MM.1S (cell line): ENCODE results near the gene IQSEC1.

Experiments
- DNase-seq: peaks from one replicate; pipeline ENCODE4 v3.0.0-alpha.2; 2015
- H2AFZ ChIP-seq: fragments of 300-600 bp; sonication (generic); 2 replicates; pipeline ENCODE4 v1.6.0; 2016; ENCODE audit warnings: antibody characterized with exemption, low read length
- H3F3A ChIP-seq: fragments of 300-600 bp; sonication (generic); 2 replicates; pipeline ENCODE4 v1.6.1; 2016; ENCODE audit warnings: mild to moderate bottlenecking, antibody characterized with exemption, low read length, moderate library complexity, mixed read lengths; ENCODE audit not compliant: insufficient read depth
- H3K27ac ChIP-seq: fragments of 300-600 bp; sonication (generic); 2 replicates; pipeline ENCODE4 v1.5.1; 2016; ENCODE audit warnings: mild to moderate bottlenecking, low read length
- H3K27me3 ChIP-seq: fragments of 300-600 bp; sonication (generic); replicated peaks from 2 replicates; pipeline ENCODE4 v1.6.0; 2016; ENCODE audit warnings: low read length; ENCODE audit not compliant: insufficient read depth
- H3K36me3 ChIP-seq: fragments of 300-600 bp; sonication (generic); replicated peaks from 2 replicates; pipeline ENCODE4 v1.6.1; 2016; ENCODE audit warnings: mild to moderate bottlenecking, low read length, mixed read lengths; ENCODE audit not compliant: insufficient read depth
- H3K4me1 ChIP-seq: fragments of 300-600 bp; sonication (generic); 2 replicates; pipeline ENCODE4 v1.6.1; 2016; ENCODE audit warnings: low read length, mixed read lengths
- H3K4me2 ChIP-seq: fragments of 300-600 bp; sonication (generic); 2 replicates; pipeline ENCODE4 v1.6.0; 2016; ENCODE audit warnings: low read depth, low read length
- H3K4me3 ChIP-seq: fragments of 300-600 bp; sonication (generic); 2 replicates; pipeline ENCODE4 v1.5.1; 2016; ENCODE audit warnings: low read length, mixed read lengths
- H3K79me2 ChIP-seq: fragments of 300-600 bp; sonication (generic); 2 replicates; pipeline ENCODE4 v1.6.1; 2016; ENCODE audit warnings: mixed run types, low read length, mixed read lengths
- H3K9ac ChIP-seq: fragments of 300-600 bp; sonication (generic); 2 replicates; pipeline ENCODE4 v1.6.1; 2016; ENCODE audit warnings: low read length, mixed read lengths
- H3K9me2 ChIP-seq: fragments of 300-600 bp; sonication (generic); replicated peaks from 2 replicates; pipeline ENCODE4 v1.6.1; 2016; ENCODE audit warnings: mild to moderate bottlenecking, low read length, mixed read lengths; ENCODE audit not compliant: insufficient read depth
- H3K9me3 ChIP-seq: fragments of 300-600 bp; sonication (generic); replicated peaks from 2 replicates; pipeline ENCODE4 v1.6.1; 2016; ENCODE audit warnings: mild to moderate bottlenecking, low read length, mixed read lengths; ENCODE audit not compliant: insufficient read depth
- H4K20me1 ChIP-seq: fragments of 300-600 bp; sonication (generic); 2 replicates; pipeline ENCODE4 v1.6.1; 2016; ENCODE audit warnings: mild to moderate bottlenecking, low read length, moderate library complexity, mixed read lengths; ENCODE audit not compliant: insufficient read depth
- CTCF ChIP-seq: fragments of 300-600 bp; sonication (generic); IDR thresholded peaks from 2 replicates; pipeline ENCODE4 v1.5.1; 2016; ENCODE audit warnings: antibody characterized with exemption, low read length, mixed read lengths
- EZH2 ChIP-seq: fragments of 300-600 bp; sonication (generic); optimal IDR thresholded peaks from 2 replicates; pipeline ENCODE3; 2017; ENCODE audit warnings: low read depth, mild to moderate bottlenecking, antibody characterized with exemption, low read length, mixed read lengths
- EZH2phosphoT487 ChIP-seq: fragments of 300-600 bp; sonication (generic); IDR thresholded peaks from 2 replicates; pipeline ENCODE4 v1.6.1; 2018; ENCODE audit warnings: antibody characterized with exemption, low read length

Gene IQSEC1

DNA sequence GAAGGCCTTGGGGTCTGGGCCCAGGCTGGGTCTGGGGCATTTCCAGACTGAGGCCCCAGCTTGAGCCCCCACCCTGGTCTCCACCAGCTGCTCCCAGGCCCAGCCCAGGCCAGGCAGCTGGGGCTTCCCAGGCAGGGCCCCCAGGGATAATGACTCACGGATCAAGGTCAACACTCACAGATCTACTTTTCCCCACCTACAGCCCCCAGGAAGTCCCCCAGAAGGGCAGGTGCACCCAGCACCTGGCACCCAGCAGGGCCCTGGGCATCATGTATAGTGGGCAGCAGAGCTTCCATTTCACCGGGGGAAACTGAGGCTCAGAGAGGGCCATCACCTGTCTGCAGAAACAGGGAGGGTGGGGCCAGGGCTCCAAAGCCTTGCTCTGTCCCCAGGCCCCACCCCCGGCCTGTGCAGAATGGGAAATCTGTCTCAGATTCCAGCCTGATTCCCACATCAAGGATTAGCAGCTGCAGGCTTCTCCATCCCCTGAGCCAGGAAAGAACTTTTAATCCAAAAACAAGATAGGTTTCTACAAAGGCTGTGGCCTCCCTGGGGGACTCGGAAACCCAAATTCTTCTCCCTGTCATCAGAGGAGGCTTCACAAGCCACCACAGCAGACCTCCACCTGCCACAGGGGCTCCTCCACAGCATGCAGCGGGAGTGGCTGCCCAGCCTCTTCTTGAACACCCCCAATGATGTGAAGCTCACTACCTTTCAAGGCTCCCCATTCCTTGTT, 49.8 kb downstream of the IQSEC1 start:
- Histone ChIP-seq H3K4me1 (peaks cover 12% of the 10 kb centered on the region), H3K27me3 (no peaks in the 10 kb centered on the region), H3K9ac (no peak overlapping the region), H3K9me2 (no peaks in the 10 kb centered on the region), H3K79me2 (peaks cover 15% of the 10 kb centered on the region), H3K4me2 (no peak overlapping the region), H3K4me3 (no peak overlapping the region), H3K36me3 (no peaks in the 10 kb centered on the region), H3K9me3 (no peaks in the 10 kb centered on the region), H4K20me1 (no peaks in the 10 kb centered on the region), H3K27ac (no peak overlapping the region), H3F3A (peaks cover 5% of the 10 kb centered on the region; the same call in 1 of the 2 replicates), H2AFZ (no peak overlapping the region)
- no peak for DNase-seq
- no peak for TF ChIP-seq EZH2phosphoT487
- no peak for TF ChIP-seq EZH2
- TF ChIP-seq CTCF = no peak

- Histone ChIP-seq H3K4me2 (no peak overlapping the region), H3K27ac (no peak overlapping the region), H3K9me2 (no peaks in the 10 kb centered on the region), H3K9ac (no peak overlapping the region), H3K4me1 (peaks cover 13% of the 10 kb centered on the region), H4K20me1 (no peaks in the 10 kb centered on the region), H2AFZ (no peak overlapping the region), H3K27me3 (no peaks in the 10 kb centered on the region), H3F3A (peaks cover 9% of the 10 kb centered on the region; the same call in 1 of the 2 replicates), H3K79me2 (peaks cover 23% of the 10 kb centered on the region), H3K4me3 (no peak overlapping the region), H3K9me3 (no peaks in the 10 kb centered on the region), H3K36me3 (no peaks in the 10 kb centered on the region)
- no peak for TF ChIP-seq EZH2
- no peak for TF ChIP-seq EZH2phosphoT487
- no peak for TF ChIP-seq CTCF
- no peak for DNase-seq
Measured at GRCh38 chr3:13022348-13023234, 50.6 kb downstream of the IQSEC1 start.

DNA sequence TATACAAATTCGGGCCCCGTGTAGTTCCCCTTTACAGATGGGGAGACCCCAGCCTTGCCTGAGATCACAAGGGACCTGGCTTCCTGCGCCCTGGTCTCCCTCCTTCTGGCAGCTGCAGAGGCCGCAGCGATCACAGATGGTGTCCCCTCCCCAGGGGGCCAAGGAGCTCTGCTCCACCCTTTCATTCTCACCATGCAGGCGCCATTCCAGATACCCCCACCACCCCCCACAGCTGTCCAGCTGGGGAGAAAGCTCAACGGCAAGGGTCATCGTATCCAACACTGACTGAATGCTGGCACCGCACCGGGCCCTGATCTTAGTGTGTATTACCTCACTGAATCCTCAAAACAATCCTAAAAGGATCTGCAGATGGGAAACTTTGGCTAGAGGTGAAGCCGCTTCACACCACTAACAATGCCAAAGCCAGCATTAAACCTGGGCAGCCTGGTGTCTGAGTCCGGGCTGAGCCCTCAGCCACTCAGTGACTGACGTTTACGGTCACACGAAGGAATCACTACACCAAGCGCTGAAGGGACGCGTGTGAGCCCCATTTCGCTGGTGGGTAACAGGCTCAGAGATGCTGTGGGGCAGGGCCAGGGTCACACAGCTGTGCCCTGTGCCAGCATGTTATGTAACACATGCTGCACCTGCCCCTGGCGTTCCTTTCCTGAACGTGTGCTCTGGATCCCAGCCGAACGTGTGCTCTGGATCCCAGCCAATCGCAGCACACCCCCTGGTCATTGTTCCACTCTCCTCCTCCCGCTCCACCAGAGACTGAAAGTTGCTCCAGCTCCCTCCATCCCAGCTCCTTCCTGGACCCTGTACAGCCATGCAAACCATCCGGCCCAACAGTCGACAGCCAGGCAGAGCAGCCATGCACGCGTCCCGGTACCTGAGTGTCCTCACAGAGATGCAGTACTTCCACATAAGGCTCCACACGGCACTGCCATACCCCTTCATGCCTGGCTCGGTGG, 51.8 kb downstream of the IQSEC1 start:
- no peak for DNase-seq
- Histone ChIP-seq H3K9me2 (no peaks in the 10 kb centered on the region), H3F3A (peaks cover 21% of the 10 kb centered on the region), H2AFZ (no peak overlapping the region), H3K4me1 (peaks cover 25% of the 10 kb centered on the region), H3K4me3 (no peak overlapping the region), H3K36me3 (no peaks in the 10 kb centered on the region), H3K27ac (no peak overlapping the region), H3K9ac (no peak overlapping the region), H3K27me3 (no peaks in the 10 kb centered on the region), H3K79me2 (peaks cover 32% of the 10 kb centered on the region), H3K4me2 (no peak overlapping the region), H4K20me1 (no peaks in the 10 kb centered on the region), H3K9me3 (no peaks in the 10 kb centered on the region)
- TF ChIP-seq CTCF (no peak), EZH2 (no peak), EZH2phosphoT487 (no peak)
